SK-N-MC (cell line): Measurements from ENCODE around the gene ZNHIT3.

Experiments used
- EZH2 ChIP-seq: fragments of 200-600 bp; sonication (generic); IDR thresholded peaks from one replicate; pipeline ENCODE4 v1.6.1; 2017; ENCODE audit warnings: antibody characterized with exemption
- POLR2AphosphoS5 ChIP-seq: IDR thresholded peaks from 2 replicates; pipeline ENCODE4 v1.6.1; 2012; ENCODE audit warnings: mild to moderate bottlenecking, low read depth, low read length, borderline replicate concordance

- TF ChIP-seq EZH2: no peak
- TF ChIP-seq POLR2AphosphoS5: no peak
These were observed 36.6 kb downstream of the ZNHIT3 start for GRCh38 chr17:36523113-36523512.
